HepG2 (cell line): Measurements from ENCODE around the gene PLLP. TPM values are rescaled to one million over a fixed set of nuclear protein-coding genes. Genes with fewer than 3 reads are reported as not detected.

Experiments
- ATF6 ChIP-seq: sonication (generic); formaldehyde crosslinking; conservative IDR thresholded peaks from 2 replicates; pipeline ENCODE4 v1.4.0; 2020; ENCODE audit warnings: missing genetic modification reagents
- CC2D1A ChIP-seq: sonication (generic); formaldehyde crosslinking; IDR thresholded peaks from 2 replicates; pipeline ENCODE4 v1.8.1; 2023; ENCODE audit warnings: mild to moderate bottlenecking, missing genetic modification reagents
- ETV6 ChIP-seq: sonication (generic); formaldehyde crosslinking; conservative IDR thresholded peaks from 2 replicates; pipeline ENCODE4 v1.4.0; 2020; ENCODE audit warnings: missing genetic modification reagents
- HDAC6 ChIP-seq: fragments of 200-600 bp; sonication (generic); IDR thresholded peaks from 2 replicates; pipeline ENCODE4 v1.7.0; 2017; ENCODE audit warnings: mild to moderate bottlenecking, antibody characterized with exemption, low read length, low read depth
- IRF2 ChIP-seq: IDR thresholded peaks from 2 replicates; pipeline ENCODE4 v1.6.1; 2018; ENCODE audit warnings: missing genetic modification reagents, missing compliant biosample characterization
- KDM2A ChIP-seq: sonication (generic); formaldehyde crosslinking; IDR thresholded peaks from 2 replicates; pipeline ENCODE4 v1.4.0; 2020; ENCODE audit warnings: low read depth, missing genetic modification reagents, borderline replicate concordance
- KLF12 ChIP-seq: sonication (generic); formaldehyde crosslinking; IDR thresholded peaks from 2 replicates; pipeline ENCODE4 v1.4.0; 2020; ENCODE audit warnings: missing genetic modification reagents, borderline replicate concordance
- RCOR2 ChIP-seq: IDR thresholded peaks from 2 replicates; pipeline ENCODE4 v1.6.1; 2016; ENCODE audit warnings: missing biosample characterization, missing genetic modification reagents
- TIGD3 ChIP-seq: sonication (generic); formaldehyde crosslinking; IDR thresholded peaks from 2 replicates; pipeline ENCODE4 v1.5.1; 2020; ENCODE audit warnings: mild to moderate bottlenecking, missing genetic modification reagents, borderline replicate concordance
- ZNF629 ChIP-seq: sonication (generic); formaldehyde crosslinking; conservative IDR thresholded peaks from 2 replicates; pipeline ENCODE4 v1.5.0; 2020; ENCODE audit warnings: missing genetic modification reagents
- ZNF749 ChIP-seq: sonication (generic); formaldehyde crosslinking; IDR thresholded peaks from 2 replicates; pipeline ENCODE4 v1.8.0; 2022; ENCODE audit warnings: mild to moderate bottlenecking, missing genetic modification reagents, moderate library complexity, borderline replicate concordance
- polyA plus RNA-seq, 8 experiments: library from polyadenylated mRNA; depleted of rRNA in 3 of 8; stranded (reverse) in 7 of 8; unstranded in 1 of 8; fragments of >200 nt; fragmentation: Illumina TruSeq in 4 of 8; extraction: Trizol in 4 of 8; gene quantifications; 2 replicates each; pipeline versions ENCODE4 v1.2.1 to v1.2.3, GENCODE V29; 2011 to 2016; ENCODE audit warnings: low read depth in 4 of 8, missing spikeins in 1 of 8, mixed read lengths in 1 of 8; ENCODE audit not compliant: insufficient read depth in 1 of 8
- total RNA-seq, 5 experiments: library from RNA; depleted of rRNA; stranded (reverse); fragments of >200 nt; fragmentation: Illumina TruSeq; extraction: Trizol; gene quantifications; 2 replicates each; pipeline ENCODE4 v1.2.3, GENCODE V29; 2016; ENCODE audit warnings: low read depth in 1 of 5
- TF ChIP-seq, protein P1 (sequence below): sonication (generic); formaldehyde crosslinking; IDR thresholded peaks from 2 replicates; pipeline ENCODE4 v1.5.0; 2020; ENCODE audit warnings: mild to moderate bottlenecking, missing genetic modification reagents, borderline replicate concordance
- TF ChIP-seq, protein P2 (sequence below), 2 experiments: IDR thresholded peaks; 2 replicates each; pipeline ENCODE4 v1.6.1; 2011 to 2012; ENCODE audit warnings: low read length in 2 of 2, borderline replicate concordance in 1 of 2, low read depth in 1 of 2, mild to moderate bottlenecking in 1 of 2, moderate library complexity in 1 of 2
- TF ChIP-seq, protein P3 (sequence below): sonication (generic); formaldehyde crosslinking; IDR thresholded peaks from 2 replicates; pipeline ENCODE4 v1.4.0; 2020; ENCODE audit warnings: missing genetic modification reagents

The PLLP gene
- total and polyA plus RNA-seq, 2 of the 13 experiments (the other 11 are each of a cell fraction or from before 2014, with no cell fraction given): 60.6 to 127 TPM

GRCh38 chr16:57300387-57301125 lies 16.1 kb upstream of the PLLP start (continued):
- TF ChIP-seq, protein P1, sequence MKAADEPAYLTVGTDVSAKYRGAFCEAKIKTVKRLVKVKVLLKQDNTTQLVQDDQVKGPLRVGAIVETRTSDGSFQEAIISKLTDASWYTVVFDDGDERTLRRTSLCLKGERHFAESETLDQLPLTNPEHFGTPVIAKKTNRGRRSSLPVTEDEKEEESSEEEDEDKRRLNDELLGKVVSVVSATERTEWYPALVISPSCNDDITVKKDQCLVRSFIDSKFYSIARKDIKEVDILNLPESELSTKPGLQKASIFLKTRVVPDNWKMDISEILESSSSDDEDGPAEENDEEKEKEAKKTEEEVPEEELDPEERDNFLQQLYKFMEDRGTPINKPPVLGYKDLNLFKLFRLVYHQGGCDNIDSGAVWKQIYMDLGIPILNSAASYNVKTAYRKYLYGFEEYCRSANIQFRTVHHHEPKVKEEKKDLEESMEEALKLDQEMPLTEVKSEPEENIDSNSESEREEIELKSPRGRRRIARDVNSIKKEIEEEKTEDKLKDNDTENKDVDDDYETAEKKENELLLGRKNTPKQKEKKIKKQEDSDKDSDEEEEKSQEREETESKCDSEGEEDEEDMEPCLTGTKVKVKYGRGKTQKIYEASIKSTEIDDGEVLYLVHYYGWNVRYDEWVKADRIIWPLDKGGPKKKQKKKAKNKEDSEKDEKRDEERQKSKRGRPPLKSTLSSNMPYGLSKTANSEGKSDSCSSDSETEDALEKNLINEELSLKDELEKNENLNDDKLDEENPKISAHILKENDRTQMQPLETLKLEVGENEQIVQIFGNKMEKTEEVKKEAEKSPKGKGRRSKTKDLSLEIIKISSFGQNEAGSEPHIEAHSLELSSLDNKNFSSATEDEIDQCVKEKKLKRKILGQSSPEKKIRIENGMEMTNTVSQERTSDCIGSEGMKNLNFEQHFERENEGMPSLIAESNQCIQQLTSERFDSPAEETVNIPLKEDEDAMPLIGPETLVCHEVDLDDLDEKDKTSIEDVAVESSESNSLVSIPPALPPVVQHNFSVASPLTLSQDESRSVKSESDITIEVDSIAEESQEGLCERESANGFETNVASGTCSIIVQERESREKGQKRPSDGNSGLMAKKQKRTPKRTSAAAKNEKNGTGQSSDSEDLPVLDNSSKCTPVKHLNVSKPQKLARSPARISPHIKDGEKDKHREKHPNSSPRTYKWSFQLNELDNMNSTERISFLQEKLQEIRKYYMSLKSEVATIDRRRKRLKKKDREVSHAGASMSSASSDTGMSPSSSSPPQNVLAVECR: peak; percentile 76; the same call in 1 of the 2 replicates
- peak; percentile 84 for TF ChIP-seq RCOR2
- TF ChIP-seq, protein P2, sequence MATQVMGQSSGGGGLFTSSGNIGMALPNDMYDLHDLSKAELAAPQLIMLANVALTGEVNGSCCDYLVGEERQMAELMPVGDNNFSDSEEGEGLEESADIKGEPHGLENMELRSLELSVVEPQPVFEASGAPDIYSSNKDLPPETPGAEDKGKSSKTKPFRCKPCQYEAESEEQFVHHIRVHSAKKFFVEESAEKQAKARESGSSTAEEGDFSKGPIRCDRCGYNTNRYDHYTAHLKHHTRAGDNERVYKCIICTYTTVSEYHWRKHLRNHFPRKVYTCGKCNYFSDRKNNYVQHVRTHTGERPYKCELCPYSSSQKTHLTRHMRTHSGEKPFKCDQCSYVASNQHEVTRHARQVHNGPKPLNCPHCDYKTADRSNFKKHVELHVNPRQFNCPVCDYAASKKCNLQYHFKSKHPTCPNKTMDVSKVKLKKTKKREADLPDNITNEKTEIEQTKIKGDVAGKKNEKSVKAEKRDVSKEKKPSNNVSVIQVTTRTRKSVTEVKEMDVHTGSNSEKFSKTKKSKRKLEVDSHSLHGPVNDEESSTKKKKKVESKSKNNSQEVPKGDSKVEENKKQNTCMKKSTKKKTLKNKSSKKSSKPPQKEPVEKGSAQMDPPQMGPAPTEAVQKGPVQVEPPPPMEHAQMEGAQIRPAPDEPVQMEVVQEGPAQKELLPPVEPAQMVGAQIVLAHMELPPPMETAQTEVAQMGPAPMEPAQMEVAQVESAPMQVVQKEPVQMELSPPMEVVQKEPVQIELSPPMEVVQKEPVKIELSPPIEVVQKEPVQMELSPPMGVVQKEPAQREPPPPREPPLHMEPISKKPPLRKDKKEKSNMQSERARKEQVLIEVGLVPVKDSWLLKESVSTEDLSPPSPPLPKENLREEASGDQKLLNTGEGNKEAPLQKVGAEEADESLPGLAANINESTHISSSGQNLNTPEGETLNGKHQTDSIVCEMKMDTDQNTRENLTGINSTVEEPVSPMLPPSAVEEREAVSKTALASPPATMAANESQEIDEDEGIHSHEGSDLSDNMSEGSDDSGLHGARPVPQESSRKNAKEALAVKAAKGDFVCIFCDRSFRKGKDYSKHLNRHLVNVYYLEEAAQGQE (IDR thresholded peaks at IDR 0.05; ENCODE audit: borderline replicate concordance in 1 of 2, low read depth in 1 of 2, low read length in 2 of 2): peak in 1 of 2 experiments; percentile 63; a peak in 1 of 4 replicates
- TF ChIP-seq KDM2A (CRISPR knock-in tag): peak; percentile 92
- TF ChIP-seq KLF12 (CRISPR knock-in tag): peak; percentile 28; the same call in 1 of the 2 replicates
- peak; percentile 92 for TF ChIP-seq IRF2 (CRISPR knock-in tag)
- TF ChIP-seq, protein P3, sequence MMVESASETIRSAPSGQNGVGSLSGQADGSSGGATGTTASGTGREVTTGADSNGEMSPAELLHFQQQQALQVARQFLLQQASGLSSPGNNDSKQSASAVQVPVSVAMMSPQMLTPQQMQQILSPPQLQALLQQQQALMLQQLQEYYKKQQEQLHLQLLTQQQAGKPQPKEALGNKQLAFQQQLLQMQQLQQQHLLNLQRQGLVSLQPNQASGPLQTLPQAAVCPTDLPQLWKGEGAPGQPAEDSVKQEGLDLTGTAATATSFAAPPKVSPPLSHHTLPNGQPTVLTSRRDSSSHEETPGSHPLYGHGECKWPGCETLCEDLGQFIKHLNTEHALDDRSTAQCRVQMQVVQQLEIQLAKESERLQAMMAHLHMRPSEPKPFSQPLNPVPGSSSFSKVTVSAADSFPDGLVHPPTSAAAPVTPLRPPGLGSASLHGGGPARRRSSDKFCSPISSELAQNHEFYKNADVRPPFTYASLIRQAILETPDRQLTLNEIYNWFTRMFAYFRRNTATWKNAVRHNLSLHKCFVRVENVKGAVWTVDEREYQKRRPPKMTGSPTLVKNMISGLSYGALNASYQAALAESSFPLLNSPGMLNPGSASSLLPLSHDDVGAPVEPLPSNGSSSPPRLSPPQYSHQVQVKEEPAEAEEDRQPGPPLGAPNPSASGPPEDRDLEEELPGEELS: peak; percentile 58; the same call in 1 of the 2 replicates
- TF ChIP-seq CC2D1A: no peak
- TF ChIP-seq ATF6 (CRISPR knock-in tag): peak; percentile 77; the same call in 1 of the 2 replicates
- peak; percentile 50 for TF ChIP-seq ZNF629
- TF ChIP-seq HDAC6: no peak
- TF ChIP-seq ETV6 (CRISPR knock-in tag): 0 out of 2 replicates have a peak, but pooled peaks have one; percentile 65
- TF ChIP-seq ZNF749 (CRISPR knock-in tag): peak; percentile 86
- peak; percentile 60; the same call in 1 of the 2 replicates for TF ChIP-seq TIGD3
